ENCODE measurements around the gene CASTOR1.
A peak's percentile ranks its signal among the peaks of the same experiment; 100 is the strongest.

CASTOR1 gene

GRCh38 chr22:30328466-30329049 is 39.3 kb upstream of the CASTOR1 start:
- TF ChIP-seq EZH2phosphoT487 (IDR thresholded peaks at IDR 0.05; ENCODE audit: borderline replicate concordance): no peak
- no peak for TF ChIP-seq CTCF (conservative IDR thresholded peaks at IDR 0.05; ENCODE audit: low read length)
- H3K27me3 ChIP-seq (ENCODE audit: insufficient read depth, low read length, poor library complexity, severe bottlenecking): no peaks in the 10 kb centered on the region
- H4K20me1 ChIP-seq (ENCODE audit: insufficient read depth, low read length, poor library complexity, severe bottlenecking): peaks cover 18% of the 10 kb centered on the region
- no peak overlapping the region for H3K4me3 ChIP-seq (ENCODE audit: low read length, poor library complexity, severe bottlenecking)
- peaks cover 27% of the 10 kb centered on the region for H3K79me2 ChIP-seq (ENCODE audit: insufficient read depth, low read length)
- no peaks in the 10 kb centered on the region for H3K9me3 ChIP-seq (ENCODE audit: insufficient read depth, low read depth, low read length)
- H3K9me2 ChIP-seq (replicated peaks; ENCODE audit: low read depth, low read length): no peaks in the 10 kb centered on the region
- no peak overlapping the region for H2AFZ ChIP-seq (ENCODE audit: low read length)
- no peak overlapping the region for H3K4me2 ChIP-seq (ENCODE audit: low read depth, low read length, poor library complexity, severe bottlenecking)
- peaks cover 7% of the 10 kb centered on the region; the same call in 1 of the 2 replicates for H3F3A ChIP-seq (ENCODE audit: low read depth)
- H3K4me1 ChIP-seq (ENCODE audit: insufficient read depth, low read length, poor library complexity, severe bottlenecking): peaks cover 35% of the 10 kb centered on the region
- peaks cover 21% of the 10 kb centered on the region for H3K36me3 ChIP-seq (ENCODE audit: insufficient read depth, low read length)
- no peak overlapping the region for H3K9ac ChIP-seq (ENCODE audit: low read depth, low read length, poor library complexity, severe bottlenecking)

- H3K4me2 ChIP-seq (ENCODE audit: low read depth, low read length, poor library complexity, severe bottlenecking): peak overlapping the region; percentile 96
- peaks cover 34% of the 10 kb centered on the region for H3K79me2 ChIP-seq (ENCODE audit: insufficient read depth, low read length)
- H3K4me1 ChIP-seq (ENCODE audit: insufficient read depth, low read length, poor library complexity, severe bottlenecking): peaks cover 36% of the 10 kb centered on the region
- no peak overlapping the region for H2AFZ ChIP-seq (ENCODE audit: low read length)
- 0 out of 2 replicates have a peak, but pooled peaks cover 5% of the 10 kb centered on the region for H3F3A ChIP-seq (ENCODE audit: low read depth)
- H3K9me3 ChIP-seq (ENCODE audit: insufficient read depth, low read depth, low read length): no peaks in the 10 kb centered on the region
- H3K36me3 ChIP-seq (ENCODE audit: insufficient read depth, low read length): peaks cover 15% of the 10 kb centered on the region; the same call in 1 of the 2 replicates
- H3K27me3 ChIP-seq (ENCODE audit: insufficient read depth, low read length, poor library complexity, severe bottlenecking): no peaks in the 10 kb centered on the region
- no peak for TF ChIP-seq EZH2phosphoT487 (IDR thresholded peaks at IDR 0.05; ENCODE audit: borderline replicate concordance)
- no peak for TF ChIP-seq CTCF (conservative IDR thresholded peaks at IDR 0.05; ENCODE audit: low read length)
- H4K20me1 ChIP-seq (ENCODE audit: insufficient read depth, low read length, poor library complexity, severe bottlenecking): peaks cover 18% of the 10 kb centered on the region
- no peaks in the 10 kb centered on the region for H3K9me2 ChIP-seq (replicated peaks; ENCODE audit: low read depth, low read length)
- peak overlapping the region; percentile 73 for H3K4me3 ChIP-seq (ENCODE audit: low read length, poor library complexity, severe bottlenecking)
- H3K9ac ChIP-seq (ENCODE audit: low read depth, low read length, poor library complexity, severe bottlenecking): peak overlapping the region; percentile 79
Measured at GRCh38 chr22:30327864-30328345, 38.6 kb upstream of the CASTOR1 start.

- Histone ChIP-seq H3K4me2 (ENCODE audit: low read depth, low read length, poor library complexity, severe bottlenecking) (peak within 1 kb of the TSS; percentile 98), H4K20me1 (ENCODE audit: insufficient read depth, low read length, poor library complexity, severe bottlenecking) (peaks cover 18% of the 10 kb centered on the region), H3K9me3 (ENCODE audit: insufficient read depth, low read depth, low read length) (no peaks in the 10 kb centered on the region), H3K9ac (ENCODE audit: low read depth, low read length, poor library complexity, severe bottlenecking) (peak within 1 kb of the TSS; percentile 83), H3K27me3 (ENCODE audit: insufficient read depth, low read length, poor library complexity, severe bottlenecking) (no peaks in the 10 kb centered on the region), H3K4me3 (ENCODE audit: low read length, poor library complexity, severe bottlenecking) (peak within 1 kb of the TSS; percentile 96), H3F3A (ENCODE audit: low read depth) (no peaks in the 10 kb centered on the region), H2AFZ (ENCODE audit: low read length) (peak within 1 kb of the TSS; percentile 82), H3K79me2 (ENCODE audit: insufficient read depth, low read length) (peaks cover 45% of the 10 kb centered on the region), H3K4me1 (ENCODE audit: insufficient read depth, low read length, poor library complexity, severe bottlenecking) (peaks cover 40% of the 10 kb centered on the region), H3K9me2 (replicated peaks; ENCODE audit: low read depth, low read length) (no peaks in the 10 kb centered on the region), H3K36me3 (ENCODE audit: insufficient read depth, low read length) (peaks cover 6% of the 10 kb centered on the region; the same call in 1 of the 2 replicates)
- TF ChIP-seq CTCF (conservative IDR thresholded peaks at IDR 0.05; ENCODE audit: low read length): no peak
- TF ChIP-seq EZH2phosphoT487 (IDR thresholded peaks at IDR 0.05; ENCODE audit: borderline replicate concordance): no peak
Measured at GRCh38 chr22:30326706-30327362, 37.5 kb upstream of the CASTOR1 start, which contains the start of gene TBC1D10A. TSS of gene TBC1D10A (minus strand) at chr22:30326941. CDS start at chr22:30326881, 60 bp downstream.

Data from Loucy (cell line).